ENCODE data around the gene NEBL. TPM values are rescaled to one million over a fixed set of nuclear protein-coding genes. Genes with fewer than 3 reads are reported as not detected.

Gene NEBL
- total RNA-seq, 6 experiments from 2014 or later, result 1.2 to 8.3 (median 2.4) TPM

- TF ChIP-seq POLR2A (IDR thresholded peaks at IDR 0.05), result no peak
- no peak for TF ChIP-seq CTCF (IDR thresholded peaks at IDR 0.05)
- no peaks in the 10 kb centered on the region for H3K4me1 ChIP-seq
- DNase-seq, result no peak
- H3K4me3 ChIP-seq, result no peak overlapping the region
- no peaks in the 10 kb centered on the region for H3K9me3 ChIP-seq
- 82% methylated on average over 4 of the region's 4 CpGs for WGBS (ENCODE audit: insufficient coverage, low coverage, low lambda C conversion rate, missing lambda C conversion rate)
- ATAC-seq, result no peak
- H3K36me3 ChIP-seq, result no peaks in the 10 kb centered on the region
- H3K27me3 ChIP-seq, result no peaks in the 10 kb centered on the region
- no peak overlapping the region for H3K27ac ChIP-seq
- intact Hi-C loops (cut with DNase I), result no loop called here
These were observed 14.5 kb upstream of the NEBL start for GRCh38 chr10:20911626-20912025.

- H3K27ac ChIP-seq, result no peak overlapping the region
- no peak overlapping the region for H3K4me3 ChIP-seq
- H3K27me3 ChIP-seq, result no peaks in the 10 kb centered on the region
- DNase-seq, result no peak
- H3K9me3 ChIP-seq, result no peaks in the 10 kb centered on the region
- no peaks in the 10 kb centered on the region for H3K36me3 ChIP-seq
- intact Hi-C loops (cut with DNase I), result no loop called here
- H3K4me1 ChIP-seq, result no peaks in the 10 kb centered on the region
- TF ChIP-seq CTCF (IDR thresholded peaks at IDR 0.05) (no peak), POLR2A (IDR thresholded peaks at IDR 0.05) (no peak)
- ATAC-seq, result no peak
These were observed 12.7 kb upstream of the NEBL start for GRCh38 chr10:20909801-20910200.

- Histone ChIP-seq H3K27ac (no peak overlapping the region), H3K4me3 (no peak overlapping the region), H3K36me3 (no peaks in the 10 kb centered on the region), H3K27me3 (no peaks in the 10 kb centered on the region), H3K4me1 (no peaks in the 10 kb centered on the region), H3K9me3 (no peaks in the 10 kb centered on the region)
- WGBS (ENCODE audit: insufficient coverage, low coverage, low lambda C conversion rate, missing lambda C conversion rate), result 57% methylated on average over 3 of the region's 3 CpGs
- TF ChIP-seq CTCF (IDR thresholded peaks at IDR 0.05) (no peak), POLR2A (IDR thresholded peaks at IDR 0.05) (no peak)
- DNase-seq (no peak), ATAC-seq (no peak)
- intact Hi-C loops (cut with DNase I), result no loop called here
These were observed 11.3 kb upstream of the NEBL start for GRCh38 chr10:20908391-20908790.

GRCh38 chr10:20903635-20904390, 6.7 kb upstream of the NEBL start:
- no peaks in the 10 kb centered on the region for H3K4me1 ChIP-seq
- no peak for TF ChIP-seq POLR2A (IDR thresholded peaks at IDR 0.05)
- TF ChIP-seq CTCF (IDR thresholded peaks at IDR 0.05), result no peak
- H3K36me3 ChIP-seq, result no peaks in the 10 kb centered on the region
- 77% methylated on average over 5 of the region's 5 CpGs for WGBS (ENCODE audit: insufficient coverage, low coverage, low lambda C conversion rate, missing lambda C conversion rate)
- no peak for DNase-seq
- H3K27me3 ChIP-seq, result no peaks in the 10 kb centered on the region
- ATAC-seq, result no peak
- intact Hi-C loops (cut with DNase I), result no loop called here
- H3K9me3 ChIP-seq, result no peaks in the 10 kb centered on the region
- H3K27ac ChIP-seq, result no peak overlapping the region
- H3K4me3 ChIP-seq, result no peak overlapping the region

- ATAC-seq, result no peak
- intact Hi-C loops (cut with DNase I), result no loop called here
- Histone ChIP-seq H3K36me3 (no peaks in the 10 kb centered on the region), H3K4me1 (no peaks in the 10 kb centered on the region), H3K27ac (no peak overlapping the region), H3K4me3 (no peak overlapping the region), H3K27me3 (no peaks in the 10 kb centered on the region), H3K9me3 (no peaks in the 10 kb centered on the region)
- WGBS (ENCODE audit: insufficient coverage, low coverage, low lambda C conversion rate, missing lambda C conversion rate), result 55% methylated on average over 4 of the region's 5 CpGs
- DNase-seq, result no peak
- TF ChIP-seq CTCF (IDR thresholded peaks at IDR 0.05) (no peak), POLR2A (IDR thresholded peaks at IDR 0.05) (no peak)
These were observed 4.0 kb upstream of the NEBL start for GRCh38 chr10:20901110-20901509.

All from right lobe of liver (tissue), 6 donors.